ENCODE data around the gene ZNF462. TPM values are rescaled to one million over a fixed set of nuclear protein-coding genes. Genes with fewer than 3 reads are reported as not detected.
A peak's percentile ranks its signal among the peaks of the same experiment; 100 is the strongest.

ZNF462 gene
- total and polyA plus RNA-seq, 11 donors, result 5.3 to 51.3 (median 30.9) TPM

- peaks cover 6 to 75% (median 49%) of the 10 kb centered on the region in 12 donors for H3K4me1 ChIP-seq
- DNase-seq, result peak in 1 of 5 donors; percentile 34
- H3K9me3 ChIP-seq, result no peaks in the 10 kb centered on the region
- peaks cover 0 to 5% (median 0%) of the 10 kb centered on the region in 9 donors for H3K27me3 ChIP-seq
- H3K36me3 ChIP-seq, result no peaks in the 10 kb centered on the region
- H3K4me3 ChIP-seq, result no peak overlapping the region
- intact Hi-C loops (cut with DNase I), result loop anchor here in 5 of 10 donors (2.0 to 10.0 kb wide), 8 partner anchors 54 to 964 kb away; no protein-coding TSS in a partner anchor
- peak in 3 of 4 donors; percentile 26 to 61 (median 42) for ATAC-seq
- peak overlapping the region; percentile 45 to 79 (median 62) for H3K27ac ChIP-seq
- 33 to 45% (median 38%) methylated on average over 5 of the region's 5 CpGs for WGBS, 4 donors
- TF ChIP-seq POLR2A (IDR thresholded peaks at IDR 0.05), result no peak
- no peak for TF ChIP-seq CTCF (IDR thresholded peaks at IDR 0.05)
These were observed 5.6 kb downstream of the ZNF462 start for GRCh38 chr9:106868565-106868964.

GRCh38 chr9:106869028-106869427 lies 6.1 kb downstream of the ZNF462 start:
- 38 to 60% (median 50%) methylated on average over 2 of the region's 2 CpGs for WGBS, 4 donors
- Histone ChIP-seq H3K4me3 (no peak overlapping the region), H3K27me3 (peaks cover 0 to under 1% (median 0%) of the 10 kb centered on the region in 9 donors), H3K9me3 (no peaks in the 10 kb centered on the region), H3K36me3 (no peaks in the 10 kb centered on the region), H3K4me1 (peaks cover 6 to 80% (median 51%) of the 10 kb centered on the region in 12 donors), H3K27ac (peak overlapping the region; percentile 45 to 79 (median 62))
- intact Hi-C loops (cut with DNase I), result loop anchor here in 5 of 10 donors (2.0 to 10.0 kb wide), 8 partner anchors 54 to 964 kb away; no protein-coding TSS in a partner anchor
- no peak for DNase-seq
- no peak for TF ChIP-seq CTCF (IDR thresholded peaks at IDR 0.05)
- no peak for TF ChIP-seq POLR2A (IDR thresholded peaks at IDR 0.05)
- ATAC-seq, result no peak

GRCh38 chr9:106869458-106869857 lies 6.5 kb downstream of the ZNF462 start:
- Histone ChIP-seq H3K27me3 (no peaks in the 10 kb centered on the region), H3K4me1 (peaks cover 6 to 84% (median 53%) of the 10 kb centered on the region in 12 donors), H3K36me3 (no peaks in the 10 kb centered on the region), H3K9me3 (no peaks in the 10 kb centered on the region), H3K27ac (peak overlapping the region; percentile 45 to 79 (median 62)), H3K4me3 (no peak overlapping the region)
- WGBS, 4 donors, result 6 to 14% (median 8%) methylated on average over 3 of the region's 3 CpGs
- ATAC-seq (peak; percentile 44 to 61 (median 56)), DNase-seq (no peak)
- TF ChIP-seq CTCF (IDR thresholded peaks at IDR 0.05), result no peak
- no peak for TF ChIP-seq POLR2A (IDR thresholded peaks at IDR 0.05)
- intact Hi-C loops (cut with DNase I), result loop anchor here in 5 of 10 donors (2.0 to 10.0 kb wide), 8 partner anchors 53 to 965 kb away; no protein-coding TSS in a partner anchor

- no peaks in the 10 kb centered on the region for H3K36me3 ChIP-seq
- TF ChIP-seq POLR2A (IDR thresholded peaks at IDR 0.05) (no peak), CTCF (IDR thresholded peaks at IDR 0.05) (no peak)
- peaks cover 6 to 87% (median 61%) of the 10 kb centered on the region in 12 donors for H3K4me1 ChIP-seq
- ATAC-seq (no peak), DNase-seq (no peak)
- H3K27me3 ChIP-seq, result no peaks in the 10 kb centered on the region
- no peak overlapping the region for H3K27ac ChIP-seq
- intact Hi-C loops (cut with DNase I), result loop anchor here in 2 of 10 donors (5.0 kb wide), 2 partner anchors 45 to 50 kb away; no protein-coding TSS in a partner anchor
- no peaks in the 10 kb centered on the region for H3K9me3 ChIP-seq
- WGBS, 4 donors, result 93 to 96% (median 93%) methylated on average over 5 of the region's 5 CpGs
- H3K4me3 ChIP-seq, result no peak overlapping the region
These were observed 9.7 kb downstream of the ZNF462 start for GRCh38 chr9:106872641-106873040.
